GM23338 (cell line): ENCODE measurements around the gene CD300E. TPM values are rescaled to one million over a fixed set of nuclear protein-coding genes. Genes with fewer than 3 reads are reported as not detected.

ENCODE experiments used
- ATAC-seq: fragments of 200-7000 bp; cut with Tn5 transposase; 3 replicates; pipeline ENCODE4 v1.9.1; 2020
- DNase-seq: peaks from one replicate; pipeline ENCODE4 v3.0.0-alpha.2; 2015; ENCODE audit warnings: low spot score
- H2AFZ ChIP-seq: fragments of 200-600 bp; sonication (generic); 2 replicates; pipeline ENCODE4 v1.8.0; 2016; ENCODE audit warnings: antibody characterized with exemption, mild to moderate bottlenecking, moderate library complexity
- H3F3A ChIP-seq: fragments of 200-600 bp; sonication (generic); replicated peaks from 2 replicates; pipeline ENCODE4 v1.8.0; 2017; ENCODE audit warnings: antibody characterized with exemption, mixed run types, low read depth
- H3K27ac ChIP-seq: fragments of 200-600 bp; sonication (generic); 2 replicates; pipeline ENCODE4 v1.6.1; 2016; ENCODE audit warnings: low read depth
- H3K27me3 ChIP-seq: fragments of 200-600 bp; sonication (generic); 2 replicates; pipeline ENCODE4 v1.8.0; 2016; ENCODE audit warnings: mild to moderate bottlenecking, mixed run types, moderate library complexity; ENCODE audit not compliant: insufficient read depth
- H3K36me3 ChIP-seq: fragments of 200-600 bp; sonication (generic); 2 replicates; pipeline ENCODE4 v1.8.0; 2016; ENCODE audit warnings: mild to moderate bottlenecking; ENCODE audit not compliant: insufficient read depth
- H3K4me1 ChIP-seq: fragments of 200-600 bp; sonication (generic); 2 replicates; pipeline ENCODE4 v1.8.0; 2016; ENCODE audit warnings: mild to moderate bottlenecking, moderate library complexity; ENCODE audit not compliant: insufficient read depth
- H3K4me2 ChIP-seq: fragments of 200-600 bp; sonication (generic); 2 replicates; pipeline ENCODE4 v1.7.1; 2017; ENCODE audit warnings: mixed run types
- H3K4me3 ChIP-seq: fragments of 200-600 bp; sonication (generic); 2 replicates; pipeline ENCODE4 v1.6.1; 2016; ENCODE audit warnings: mixed run types
- H3K79me2 ChIP-seq: fragments of 200-600 bp; sonication (generic); replicated peaks from 2 replicates; pipeline ENCODE4 v1.8.0; 2017; ENCODE audit warnings: mild to moderate bottlenecking; ENCODE audit not compliant: insufficient read depth
- H3K9me2 ChIP-seq: fragments of 200-600 bp; sonication (generic); 2 replicates; pipeline ENCODE4 v1.8.0; 2017; ENCODE audit not compliant: insufficient read depth
- H4K20me1 ChIP-seq: fragments of 200-600 bp; sonication (generic); replicated peaks from 2 replicates; pipeline ENCODE4 v1.8.0; 2017; ENCODE audit warnings: mild to moderate bottlenecking; ENCODE audit not compliant: insufficient read depth
- H3K27ac Mint-ChIP-seq: 2 replicates; pipeline ENCODE4 v1.8.0; 2020; ENCODE audit warnings: inconsistent platforms, mild to moderate bottlenecking, moderate library complexity, mixed read lengths
- H3K27me3 Mint-ChIP-seq: 3 replicates; pipeline ENCODE4 v1.8.0; 2022; ENCODE audit warnings: low read depth, mild to moderate bottlenecking, moderate library complexity, mixed read lengths, inconsistent platforms; ENCODE audit not compliant: insufficient read depth, poor library complexity
- H3K36me3 Mint-ChIP-seq: 3 replicates; pipeline ENCODE4 v1.8.0; 2021; ENCODE audit warnings: low read depth, mild to moderate bottlenecking, inconsistent platforms, moderate library complexity, mixed read lengths
- H3K4me1 Mint-ChIP-seq: 3 replicates; pipeline ENCODE4 v1.8.0; 2020; ENCODE audit warnings: mild to moderate bottlenecking, inconsistent platforms, mixed read lengths
- H3K4me3 Mint-ChIP-seq: 3 replicates; pipeline ENCODE4 v1.8.0; 2021; ENCODE audit warnings: moderate library complexity, mild to moderate bottlenecking, inconsistent platforms, mixed read lengths
- H3K9me3 Mint-ChIP-seq: 3 replicates; pipeline ENCODE4 v1.8.0; 2020; ENCODE audit warnings: moderate library complexity, mild to moderate bottlenecking, inconsistent platforms, mixed read lengths
- CREB1 ChIP-seq: fragments of 250-450 bp; sonication (Bioruptor Pico); IDR thresholded peaks from 2 replicates; pipeline ENCODE4 v1.5.0; 2020; ENCODE audit warnings: low read depth, mild to moderate bottlenecking, moderate library complexity
- POLR2AphosphoS5 ChIP-seq: IDR thresholded peaks from 2 replicates; pipeline ENCODE4 v1.6.1; 2016; ENCODE audit warnings: antibody characterized with exemption, low read depth
- STAT1 ChIP-seq: IDR thresholded peaks from one replicate; pipeline ENCODE4 v1.6.1; 2016; ENCODE audit warnings: antibody characterized with exemption; ENCODE audit not compliant: unreplicated experiment
- ZNF114 ChIP-seq: fragments of 250-450 bp; sonication (Bioruptor Pico); IDR thresholded peaks from 2 replicates; pipeline ENCODE4 v1.5.0; 2020; ENCODE audit warnings: mild to moderate bottlenecking, moderate library complexity
- ZNF462 ChIP-seq: fragments of 250-450 bp; sonication (Bioruptor Pico); IDR thresholded peaks from 2 replicates; pipeline ENCODE4 v1.5.0; 2020; ENCODE audit warnings: mild to moderate bottlenecking, moderate library complexity
- polyA plus RNA-seq: library from polyadenylated mRNA; unstranded; fragments of >200 nt; fragmentation: Nextera tagmentation; extraction: Ambion mirVana; gene quantifications from 2 replicates; pipeline ENCODE4 v1.2.1, GENCODE V29; 2016
- total RNA-seq: library from RNA; depleted of rRNA; stranded (reverse); fragments of >200 nt; shearing (Covaris generic); gene quantifications from 2 replicates; pipeline ENCODE4 v1.2.3, GENCODE V29; 2014
- TF ChIP-seq, protein P1 (sequence below), 2 experiments: fragments of 200-600 bp in 1 of 2; sonication (generic) in 1 of 2; conservative IDR thresholded peaks; 2 replicates each; pipeline versions ENCODE4 v1.5.1 to v1.6.1; 2016 to 2017; ENCODE audit warnings: antibody characterized with exemption in 2 of 2, low read depth in 2 of 2, mild to moderate bottlenecking in 2 of 2, moderate library complexity in 1 of 2

Gene CD300E
- total and polyA plus RNA-seq, 2 experiments from 2014 or later, result not detected

- ATAC-seq, result no peak
- H3K9me3 Mint-ChIP-seq, result no peaks in the 10 kb centered on the region; the same call in 2 of the 3 replicates
- peaks cover 2% of the 10 kb centered on the region for H3K27me3 Mint-ChIP-seq
Measured at GRCh38 chr17:74625661-74626060, 2.1 kb upstream of the CD300E start.

More at GRCh38 chr17:74625661-74626060, 2.1 kb upstream of the CD300E start:
- Histone ChIP-seq H3K27me3 (no peaks in the 10 kb centered on the region), H3K9me2 (no peaks in the 10 kb centered on the region), H3K4me1 (no peaks in the 10 kb centered on the region), H3K27ac (no peak overlapping the region), H3K4me2 (no peak overlapping the region), H3F3A (no peaks in the 10 kb centered on the region), H3K4me3 (no peak overlapping the region), H3K79me2 (no peaks in the 10 kb centered on the region), H4K20me1 (no peaks in the 10 kb centered on the region), H3K36me3 (no peaks in the 10 kb centered on the region), H2AFZ (no peak overlapping the region)
- Mint-ChIP-seq H3K4me3 (no peak overlapping the region), H3K36me3 (no peaks in the 10 kb centered on the region), H3K4me1 (peaks cover 4% of the 10 kb centered on the region; the same call in 1 of the 3 replicates), H3K27ac (no peak overlapping the region)
- TF ChIP-seq POLR2AphosphoS5 (no peak), STAT1 (no peak), ZNF462 (CRISPR knock-in tag) (no peak), ZNF114 (no peak), CREB1 (no peak)
- TF ChIP-seq, protein P1, sequence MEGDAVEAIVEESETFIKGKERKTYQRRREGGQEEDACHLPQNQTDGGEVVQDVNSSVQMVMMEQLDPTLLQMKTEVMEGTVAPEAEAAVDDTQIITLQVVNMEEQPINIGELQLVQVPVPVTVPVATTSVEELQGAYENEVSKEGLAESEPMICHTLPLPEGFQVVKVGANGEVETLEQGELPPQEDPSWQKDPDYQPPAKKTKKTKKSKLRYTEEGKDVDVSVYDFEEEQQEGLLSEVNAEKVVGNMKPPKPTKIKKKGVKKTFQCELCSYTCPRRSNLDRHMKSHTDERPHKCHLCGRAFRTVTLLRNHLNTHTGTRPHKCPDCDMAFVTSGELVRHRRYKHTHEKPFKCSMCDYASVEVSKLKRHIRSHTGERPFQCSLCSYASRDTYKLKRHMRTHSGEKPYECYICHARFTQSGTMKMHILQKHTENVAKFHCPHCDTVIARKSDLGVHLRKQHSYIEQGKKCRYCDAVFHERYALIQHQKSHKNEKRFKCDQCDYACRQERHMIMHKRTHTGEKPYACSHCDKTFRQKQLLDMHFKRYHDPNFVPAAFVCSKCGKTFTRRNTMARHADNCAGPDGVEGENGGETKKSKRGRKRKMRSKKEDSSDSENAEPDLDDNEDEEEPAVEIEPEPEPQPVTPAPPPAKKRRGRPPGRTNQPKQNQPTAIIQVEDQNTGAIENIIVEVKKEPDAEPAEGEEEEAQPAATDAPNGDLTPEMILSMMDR (conservative IDR thresholded peaks at IDR 0.05; ENCODE audit: low read depth in 2 of 2), result no peak
- no peak for DNase-seq
